TTC549 (cell line): ENCODE measurements around the gene RAB11FIP4.

Experiments used
- FAIRE-seq: peaks from 2 replicates; lab custom pipeline; 2012; peaks lifted over from hg19 to GRCh38; lab: Jason Lieb, UNC

RAB11FIP4 gene

GRCh38 chr17:31525801-31526549 is 134.5 kb downstream of the RAB11FIP4 start:
- FAIRE-seq = no peak

DNA sequence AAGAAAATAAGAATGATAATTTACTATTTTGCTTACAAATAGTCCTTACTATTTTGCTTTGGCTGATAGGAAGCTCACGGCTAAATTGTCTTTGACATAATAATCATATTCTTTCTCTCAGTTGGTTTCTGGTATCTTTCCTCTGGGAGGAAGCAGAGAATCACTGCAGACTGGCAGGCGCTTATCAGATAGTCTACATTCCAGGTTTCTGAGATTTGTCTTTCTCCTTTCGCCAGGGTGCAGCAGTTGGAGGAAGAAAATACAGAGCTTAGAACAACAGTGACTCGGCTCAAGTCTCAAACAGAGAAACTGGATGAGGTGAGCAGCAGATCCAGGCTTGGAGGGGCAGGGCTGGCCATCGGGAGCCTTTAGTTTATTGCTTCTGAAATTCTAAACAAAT is 136.1 kb downstream of the RAB11FIP4 start:
- FAIRE-seq = no peak

DNA sequence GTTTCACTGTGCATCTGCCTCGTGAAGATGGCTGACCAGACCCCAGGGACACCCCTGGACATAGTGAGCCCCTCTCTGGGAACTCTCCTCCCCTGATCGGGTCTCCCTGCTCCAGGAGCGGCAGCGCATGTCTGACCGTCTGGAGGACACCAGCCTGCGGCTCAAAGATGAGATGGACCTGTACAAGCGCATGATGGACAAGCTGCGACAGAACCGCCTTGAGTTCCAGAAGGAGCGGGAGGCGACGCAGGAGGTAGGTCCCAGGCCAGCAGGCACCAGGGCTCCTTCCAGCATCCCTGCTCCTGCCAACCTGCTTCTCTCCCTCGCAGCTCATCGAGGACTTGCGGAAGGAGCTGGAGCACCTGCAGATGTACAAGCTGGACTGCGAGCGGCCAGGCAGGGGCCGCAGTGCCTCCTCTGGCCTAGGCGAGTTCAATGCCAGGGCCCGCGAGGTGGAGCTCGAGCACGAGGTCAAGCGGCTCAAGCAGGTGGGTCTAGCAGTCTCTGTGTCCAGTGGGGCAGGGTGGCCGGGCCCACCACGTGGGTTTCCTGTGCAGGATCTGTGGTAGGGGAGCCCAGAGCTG is 136.9 kb downstream of the RAB11FIP4 start:
- FAIRE-seq = no peak

GRCh38 chr17:31529841-31530251 is 138.4 kb downstream of the RAB11FIP4 start:
- no peak for FAIRE-seq

- FAIRE-seq = no peak
Measured at GRCh38 chr17:31530391-31530985, 139.0 kb downstream of the RAB11FIP4 start.

GRCh38 chr17:31531336-31531980 is 140.0 kb downstream of the RAB11FIP4 start:
- FAIRE-seq = no peak

DNA sequence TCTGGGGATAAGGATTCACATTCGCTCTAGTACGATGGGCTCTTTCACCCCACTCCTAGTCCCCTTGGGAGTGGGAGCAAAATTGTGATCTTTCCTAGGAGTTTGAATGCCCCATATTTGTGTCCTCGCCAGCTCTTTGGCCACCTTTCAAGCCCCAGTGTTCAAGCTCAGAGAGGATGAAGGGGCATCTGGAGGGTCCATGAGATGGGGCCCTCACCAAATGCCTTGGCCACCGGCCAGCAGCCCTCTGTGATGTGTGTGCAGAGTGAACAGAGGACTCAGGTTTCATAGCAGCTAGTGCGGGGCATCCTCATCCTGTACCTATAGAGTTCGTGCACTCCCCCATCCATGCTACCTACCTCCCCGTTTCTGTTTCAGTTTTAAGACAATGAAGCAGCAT is 140.6 kb downstream of the RAB11FIP4 start:
- no peak for FAIRE-seq

DNA sequence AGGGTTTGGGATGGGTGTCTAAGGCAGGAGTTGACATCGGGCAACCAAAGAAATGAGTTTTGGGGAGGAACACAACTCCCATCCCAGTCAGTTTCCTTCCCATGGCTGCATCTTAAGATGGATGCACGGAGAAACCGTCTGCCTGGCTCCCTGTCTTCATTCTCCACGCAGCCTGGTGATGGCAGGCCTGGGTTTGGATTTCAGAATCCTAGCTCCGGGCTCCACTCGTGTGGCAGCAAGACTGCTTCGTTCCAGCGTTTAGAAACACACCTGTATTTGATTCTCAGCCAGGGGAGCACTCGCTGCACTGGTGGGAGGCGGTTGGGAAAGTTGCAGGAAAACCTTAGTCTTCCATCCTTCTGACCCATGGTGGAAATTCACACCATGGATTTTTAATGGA is 141.1 kb downstream of the RAB11FIP4 start:
- FAIRE-seq = no peak

DNA sequence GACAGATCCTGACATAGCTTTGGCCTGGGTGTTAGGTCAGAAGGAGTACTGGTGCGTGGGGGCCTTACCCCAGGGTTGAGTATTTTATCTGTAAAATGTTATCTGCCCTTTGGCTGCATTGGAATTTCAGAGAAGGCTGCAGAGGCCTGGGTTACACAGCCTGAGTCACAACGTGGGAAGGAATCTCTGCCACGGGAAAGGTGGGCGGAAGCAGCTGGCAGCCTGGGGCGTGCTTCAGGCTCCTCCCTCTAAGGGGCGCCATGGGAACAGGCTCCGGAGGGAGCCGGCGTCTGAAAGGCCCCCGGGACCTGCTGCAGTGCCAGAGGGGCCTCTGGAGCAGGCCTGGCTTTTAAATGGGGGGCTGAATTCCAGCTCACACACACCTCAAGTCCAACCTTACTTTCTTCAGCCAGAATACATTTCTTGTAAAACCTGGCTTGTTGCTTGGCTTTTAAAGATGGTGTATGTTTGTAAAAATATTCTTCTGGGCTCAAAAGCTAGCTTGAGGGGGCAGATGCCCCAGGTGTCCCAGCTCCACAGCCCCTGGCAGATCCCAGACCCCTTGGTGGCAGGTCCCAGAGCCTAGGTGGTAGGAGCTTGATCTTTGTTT is 142.2 kb downstream of the RAB11FIP4 start:
- FAIRE-seq = no peak

- FAIRE-seq = no peak
Measured at GRCh38 chr17:31534223-31534888, 142.9 kb downstream of the RAB11FIP4 start.

- no peak for FAIRE-seq
Measured at GRCh38 chr17:31535581-31535981, 144.1 kb downstream of the RAB11FIP4 start.

- FAIRE-seq = no peak
Measured at GRCh38 chr17:31536451-31536850, 145.0 kb downstream of the RAB11FIP4 start.

GRCh38 chr17:31537565-31538011 is 146.1 kb downstream of the RAB11FIP4 start:
- no peak for FAIRE-seq

GRCh38 chr17:31538080-31538762 is 146.7 kb downstream of the RAB11FIP4 start:
- no peak for FAIRE-seq

GRCh38 chr17:31540602-31541307 is 149.3 kb downstream of the RAB11FIP4 start:
- FAIRE-seq = no peak

DNA sequence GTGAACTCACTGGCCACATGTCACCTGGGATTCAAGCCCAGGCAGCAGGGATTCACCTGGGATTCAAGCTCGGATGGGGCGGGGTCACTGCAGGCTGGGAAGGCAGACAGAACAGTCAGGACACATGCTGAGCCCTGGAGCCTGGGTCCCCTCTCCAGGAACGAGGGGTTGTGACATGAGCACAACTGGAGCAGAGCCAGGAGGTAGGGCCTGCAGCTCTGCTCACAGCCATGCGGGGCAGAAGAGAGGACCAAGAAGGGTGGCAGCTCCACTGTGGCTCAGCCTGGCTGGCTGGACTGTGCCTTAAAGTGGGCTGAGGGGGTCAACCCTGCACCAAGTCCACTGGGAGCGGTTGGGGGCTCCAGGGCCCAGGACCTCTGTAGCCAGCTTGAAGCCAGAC is 150.1 kb downstream of the RAB11FIP4 start:
- FAIRE-seq = no peak

GRCh38 chr17:31544186-31544585 is 152.7 kb downstream of the RAB11FIP4 start:
- no peak for FAIRE-seq

DNA sequence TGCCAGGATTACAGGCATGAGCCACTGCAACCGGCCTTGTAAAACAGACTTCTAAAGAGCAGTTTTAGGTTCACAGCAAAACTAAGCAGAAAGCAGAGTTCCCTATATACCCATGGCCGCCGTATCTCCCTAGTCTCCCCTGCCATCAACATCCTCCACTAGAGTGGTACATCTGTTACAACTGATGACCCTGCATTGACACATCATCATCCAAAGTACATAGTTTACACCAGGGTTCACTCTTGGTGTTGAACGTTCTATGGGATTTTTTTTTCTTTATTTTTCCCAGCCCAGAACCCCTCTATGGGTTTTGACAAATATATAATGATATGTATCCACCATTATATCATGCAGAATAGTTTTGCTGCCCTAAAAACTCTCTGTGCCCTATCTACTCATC is 155.2 kb downstream of the RAB11FIP4 start:
- FAIRE-seq = no peak

- FAIRE-seq = no peak
Measured at GRCh38 chr17:31548709-31549108, 157.2 kb downstream of the RAB11FIP4 start.

DNA sequence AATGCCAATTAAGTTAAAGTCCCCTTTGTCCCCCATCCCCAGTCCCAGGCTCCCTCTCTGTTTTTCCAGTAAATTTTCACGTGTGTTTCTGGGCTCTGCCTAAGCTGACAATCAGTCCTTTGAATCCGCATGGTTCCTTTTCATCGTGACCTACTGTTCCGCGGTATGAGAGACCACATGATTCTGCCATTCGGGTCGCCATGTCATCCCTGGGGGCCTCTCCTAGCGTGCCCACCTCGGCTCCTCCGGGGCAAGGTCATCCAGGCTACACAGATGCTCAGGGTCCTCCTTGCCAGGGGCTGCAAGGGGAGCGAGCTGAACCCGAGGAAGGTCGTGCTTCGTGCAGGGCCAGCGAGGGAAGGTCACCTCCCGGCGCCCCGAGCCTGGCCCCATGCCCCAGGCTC is 157.6 kb downstream of the RAB11FIP4 start:
- FAIRE-seq = no peak
